ENCODE data around the gene SEC14L6.

The SEC14L6 gene

GRCh38 chr22:30566125-30566524 lies 19.6 kb upstream of the SEC14L6 start:
- no peak overlapping the region for H3K4me3 ChIP-seq (replicated peaks; ENCODE audit: low read depth, low read length)
- DNase-seq (ENCODE audit: extremely low read depth, low read depth): no peak
- TF ChIP-seq, protein P1, sequence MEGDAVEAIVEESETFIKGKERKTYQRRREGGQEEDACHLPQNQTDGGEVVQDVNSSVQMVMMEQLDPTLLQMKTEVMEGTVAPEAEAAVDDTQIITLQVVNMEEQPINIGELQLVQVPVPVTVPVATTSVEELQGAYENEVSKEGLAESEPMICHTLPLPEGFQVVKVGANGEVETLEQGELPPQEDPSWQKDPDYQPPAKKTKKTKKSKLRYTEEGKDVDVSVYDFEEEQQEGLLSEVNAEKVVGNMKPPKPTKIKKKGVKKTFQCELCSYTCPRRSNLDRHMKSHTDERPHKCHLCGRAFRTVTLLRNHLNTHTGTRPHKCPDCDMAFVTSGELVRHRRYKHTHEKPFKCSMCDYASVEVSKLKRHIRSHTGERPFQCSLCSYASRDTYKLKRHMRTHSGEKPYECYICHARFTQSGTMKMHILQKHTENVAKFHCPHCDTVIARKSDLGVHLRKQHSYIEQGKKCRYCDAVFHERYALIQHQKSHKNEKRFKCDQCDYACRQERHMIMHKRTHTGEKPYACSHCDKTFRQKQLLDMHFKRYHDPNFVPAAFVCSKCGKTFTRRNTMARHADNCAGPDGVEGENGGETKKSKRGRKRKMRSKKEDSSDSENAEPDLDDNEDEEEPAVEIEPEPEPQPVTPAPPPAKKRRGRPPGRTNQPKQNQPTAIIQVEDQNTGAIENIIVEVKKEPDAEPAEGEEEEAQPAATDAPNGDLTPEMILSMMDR (IDR thresholded peaks at IDR 0.05; ENCODE audit: low read depth, low read length, missing control alignments): no peak

- TF ChIP-seq, protein P1 (IDR thresholded peaks at IDR 0.05; ENCODE audit: low read depth, low read length, missing control alignments): no peak
- DNase-seq (ENCODE audit: extremely low read depth, low read depth): no peak
- H3K4me3 ChIP-seq (replicated peaks; ENCODE audit: low read depth, low read length): no peak overlapping the region
Measured at GRCh38 chr22:30565341-30565740, 18.8 kb upstream of the SEC14L6 start.

DNA sequence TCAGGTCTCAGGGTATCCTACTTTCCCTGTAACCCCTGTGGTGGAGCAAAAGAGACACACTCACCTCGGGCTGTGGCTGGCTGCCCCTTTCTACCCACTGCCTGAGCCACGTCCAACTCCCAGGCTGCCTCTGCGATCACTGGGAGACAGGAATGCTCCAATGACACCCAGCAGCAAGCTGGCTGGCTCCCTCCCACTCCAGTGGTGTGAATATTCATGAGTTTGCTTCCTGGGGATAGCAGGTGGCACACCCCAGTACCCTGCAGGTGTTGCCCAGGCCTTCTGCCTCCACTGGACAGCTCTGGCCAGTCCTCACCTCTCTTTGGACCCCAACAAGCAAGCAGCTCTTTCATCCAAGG lies 18.2 kb upstream of the SEC14L6 start:
- H3K4me3 ChIP-seq (replicated peaks; ENCODE audit: low read depth, low read length): no peak overlapping the region
- TF ChIP-seq, protein P1 (IDR thresholded peaks at IDR 0.05; ENCODE audit: low read depth, low read length, missing control alignments): no peak

DNA sequence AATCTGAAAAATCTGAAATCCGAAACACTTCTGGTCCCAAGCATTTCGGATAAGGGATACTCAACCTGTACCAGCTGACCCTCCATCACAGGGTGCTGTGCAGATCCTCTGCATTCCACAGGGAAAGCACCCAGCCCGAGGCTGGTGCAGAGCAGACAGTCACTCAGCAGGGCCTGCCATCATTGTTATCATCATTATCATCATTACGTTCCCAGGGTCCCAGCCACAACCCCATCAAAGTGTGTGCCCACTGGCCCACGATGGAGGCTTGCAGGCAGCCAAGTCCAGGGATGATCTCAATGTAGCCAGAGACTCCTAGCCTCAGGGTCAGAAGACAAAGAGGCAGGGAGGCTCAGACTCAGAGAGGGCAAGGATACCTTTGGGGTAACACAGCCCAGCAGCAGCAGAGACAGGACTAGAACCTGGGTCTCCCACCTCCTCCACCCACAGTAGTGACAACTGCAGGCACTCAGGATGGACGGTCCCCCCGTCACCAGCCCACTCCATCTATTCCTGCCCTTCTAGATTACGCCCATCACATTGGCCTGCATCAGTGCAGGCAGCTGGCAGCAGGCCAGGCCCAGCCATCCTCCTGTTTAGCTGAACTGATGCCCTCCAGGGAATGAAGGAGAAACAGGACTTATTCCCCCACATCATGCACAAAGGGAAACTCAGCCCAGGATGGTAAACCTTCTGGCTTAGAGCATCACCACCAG lies 17.7 kb upstream of the SEC14L6 start:
- no peak overlapping the region for H3K4me3 ChIP-seq (replicated peaks; ENCODE audit: low read depth, low read length)
- TF ChIP-seq, protein P1 (IDR thresholded peaks at IDR 0.05; ENCODE audit: low read depth, low read length, missing control alignments): no peak
- no peak for DNase-seq (ENCODE audit: extremely low read depth, low read depth)

More for the DNA sequence above, 18.2 kb upstream of the SEC14L6 start:
- no peak for DNase-seq (ENCODE audit: extremely low read depth, low read depth)

DNA sequence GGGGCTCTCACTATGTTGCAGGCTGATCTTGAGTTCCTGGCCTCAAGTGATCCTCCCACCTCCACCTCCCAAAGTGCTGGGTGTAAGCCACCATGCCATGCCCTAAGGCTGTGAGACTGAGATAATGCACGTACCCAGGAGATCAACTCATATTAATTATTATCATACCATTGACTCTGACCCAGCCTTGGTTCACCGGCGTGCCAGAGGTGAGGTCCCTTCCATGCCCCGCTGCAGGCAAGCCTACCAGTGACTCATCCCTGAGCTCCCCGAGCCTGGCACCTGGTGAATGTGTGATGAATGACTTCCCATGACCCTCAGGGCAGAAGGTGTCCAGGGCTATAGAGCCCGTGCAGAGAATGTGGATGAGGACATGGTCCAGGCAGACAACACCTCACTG lies 15.8 kb upstream of the SEC14L6 start:
- no peak overlapping the region for H3K4me3 ChIP-seq (replicated peaks; ENCODE audit: low read depth, low read length)
- TF ChIP-seq, protein P1 (IDR thresholded peaks at IDR 0.05; ENCODE audit: low read depth, low read length, missing control alignments): no peak
- DNase-seq (ENCODE audit: extremely low read depth, low read depth): no peak

GRCh38 chr22:30561402-30562189 lies 15.1 kb upstream of the SEC14L6 start:
- no peak for DNase-seq (ENCODE audit: extremely low read depth, low read depth)
- H3K4me3 ChIP-seq (replicated peaks; ENCODE audit: low read depth, low read length): no peak overlapping the region
- TF ChIP-seq, protein P1 (IDR thresholded peaks at IDR 0.05; ENCODE audit: low read depth, low read length, missing control alignments): no peak

Measured in HFF-Myc (cell line).